Hepatocyte (in vitro differentiated cells): Measurements from ENCODE around the gene PROKR1. TPM values are rescaled to one million over a fixed set of nuclear protein-coding genes. Genes with fewer than 3 reads are reported as not detected.
A peak's percentile ranks its signal among the peaks of the same experiment; 100 is the strongest.
"Not testable (repeated sequence)": the region's sequence is repeated elsewhere in the genome, so short reads cannot be mapped to it uniquely, and the experiment has no call there.

Experiments used
- DNase-seq: peaks from one replicate; pipeline ENCODE4 v3.0.0-alpha.2; 2016; ENCODE audit warnings: low spot score
- H2AFZ ChIP-seq: fragments of 200-600 bp; sonication (generic); 2 replicates; pipeline ENCODE4 v1.6.0; 2016; ENCODE audit warnings: antibody characterized with exemption, mild to moderate bottlenecking
- H3K27ac ChIP-seq: fragments of 200-600 bp; sonication (generic); 2 replicates; pipeline ENCODE4 v1.5.1; 2016; ENCODE audit warnings: mild to moderate bottlenecking
- H3K27me3 ChIP-seq: fragments of 200-600 bp; sonication (generic); 2 replicates; pipeline ENCODE4 v1.6.1; 2016
- H3K36me3 ChIP-seq: fragments of 200-600 bp; sonication (generic); replicated peaks from 2 replicates; pipeline ENCODE4 v1.5.1; 2016; ENCODE audit warnings: low read depth; ENCODE audit not compliant: insufficient read depth
- H3K4me1 ChIP-seq: fragments of 200-600 bp; sonication (generic); 2 replicates; pipeline ENCODE4 v1.5.1; 2016; ENCODE audit warnings: mild to moderate bottlenecking, moderate library complexity; ENCODE audit not compliant: insufficient read depth
- H3K4me2 ChIP-seq: fragments of 200-600 bp; sonication (generic); 2 replicates; pipeline ENCODE4 v1.6.0; 2016
- H3K4me3 ChIP-seq: fragments of 200-600 bp; sonication (generic); 2 replicates; pipeline ENCODE4 v1.5.1; 2016; ENCODE audit warnings: mild to moderate bottlenecking
- H3K79me2 ChIP-seq: fragments of 200-600 bp; sonication (generic); 2 replicates; pipeline ENCODE4 v1.6.0; 2017; ENCODE audit warnings: mild to moderate bottlenecking
- H3K9me2 ChIP-seq: fragments of 200-600 bp; sonication (generic); replicated peaks from 2 replicates; pipeline ENCODE4 v1.6.0; 2017; ENCODE audit warnings: mild to moderate bottlenecking; ENCODE audit not compliant: insufficient read depth
- H3K9me3 ChIP-seq: fragments of 200-600 bp; sonication (generic); 2 replicates; pipeline ENCODE4 v1.5.1; 2016; ENCODE audit warnings: low read depth, mild to moderate bottlenecking
- H4K20me1 ChIP-seq: fragments of 200-600 bp; sonication (generic); 2 replicates; pipeline ENCODE4 v1.6.0; 2016; ENCODE audit warnings: mild to moderate bottlenecking; ENCODE audit not compliant: insufficient read depth, poor library complexity, severe bottlenecking
- CTCF ChIP-seq: fragments of 200-600 bp; sonication (generic); IDR thresholded peaks from 2 replicates; pipeline ENCODE4 v1.5.1; 2016; ENCODE audit warnings: antibody characterized with exemption, mild to moderate bottlenecking; ENCODE audit not compliant: poor library complexity
- EZH2 ChIP-seq: fragments of 200-600 bp; sonication (generic); IDR thresholded peaks from 2 replicates; pipeline ENCODE4 v1.6.1; 2016; ENCODE audit warnings: antibody characterized with exemption, mild to moderate bottlenecking, borderline replicate concordance
- EZH2phosphoT487 ChIP-seq: fragments of 200-600 bp; sonication (generic); IDR thresholded peaks from one replicate; pipeline ENCODE4 v1.6.1; 2018; ENCODE audit warnings: antibody characterized with exemption, mild to moderate bottlenecking, low read depth, moderate library complexity; ENCODE audit not compliant: unreplicated experiment, severe bottlenecking
- WGBS: methylation state at CpG from one replicate; pipeline ENCODE4 v1.1.6; 2016; ENCODE audit warnings: low lambda C conversion rate; ENCODE audit errors: missing lambda C conversion rate; 5-methylcytosine and 5-hydroxymethylcytosine counted together
- polyA plus RNA-seq: library from polyadenylated mRNA; unstranded; fragments of >200 nt; fragmentation: Nextera tagmentation; extraction: Ambion mirVana; gene quantifications from 2 replicates; pipeline ENCODE4 v1.2.1, GENCODE V29; 2016
- total RNA-seq: library from RNA; depleted of rRNA; stranded (reverse); fragments of >200 nt; gene quantifications from 2 replicates; pipeline ENCODE4 v1.2.3, GENCODE V29; 2014

Gene PROKR1
- total RNA-seq (0.20 TPM in 1 of 2 replicates, not detected in the other), polyA plus RNA-seq (not detected in 2 replicates)

- TF ChIP-seq EZH2 (peak; percentile 81), EZH2phosphoT487 (peak; percentile 68), CTCF (no peak)
- peaks cover 8% of the 10 kb centered on the region for H3K4me1 ChIP-seq
- no peaks in the 10 kb centered on the region for H3K79me2 ChIP-seq
- no peaks in the 10 kb centered on the region for H4K20me1 ChIP-seq
- peak within 1 kb of the TSS; percentile 99 for H3K4me2 ChIP-seq
- no peak within 1 kb of the TSS for H3K27ac ChIP-seq
- H3K36me3 ChIP-seq = no peaks in the 10 kb centered on the region
- peak within 1 kb of the TSS; percentile 60 for H3K4me3 ChIP-seq
- H3K27me3 ChIP-seq = peaks cover 73% of the 10 kb centered on the region
- no peaks in the 10 kb centered on the region for H3K9me2 ChIP-seq
- H2AFZ ChIP-seq = peak within 1 kb of the TSS; percentile 60
- peak; percentile 65 for DNase-seq
- no peaks in the 10 kb centered on the region for H3K9me3 ChIP-seq
- WGBS = 2% methylated on average over 62 of the region's 86 CpGs
These were observed at the start of gene PROKR1 for GRCh38 chr2:68643011-68643873. PROKR1 (plus strand) TSS chr2:68643579; CDS start chr2:68645822, 2,243 bp downstream.

GRCh38 chr2:68594041-68594440, 49.3 kb upstream of the PROKR1 start:
- Histone ChIP-seq H4K20me1 (no peaks in the 10 kb centered on the region), H3K27ac (no peak overlapping the region), H2AFZ (no peak overlapping the region), H3K79me2 (no peaks in the 10 kb centered on the region), H3K36me3 (no peaks in the 10 kb centered on the region), H3K4me2 (no peak overlapping the region), H3K4me3 (no peak overlapping the region), H3K9me3 (no peaks in the 10 kb centered on the region), H3K27me3 (no peaks in the 10 kb centered on the region), H3K4me1 (peaks cover 14% of the 10 kb centered on the region), H3K9me2 (no peaks in the 10 kb centered on the region)
- TF ChIP-seq EZH2phosphoT487 = no peak
- no peak for TF ChIP-seq CTCF
- TF ChIP-seq EZH2 = no peak
- WGBS = 96% methylated on average over 1 of the region's 1 CpG
- no peak for DNase-seq

- DNase-seq = peak; percentile 39
- Histone ChIP-seq H3K4me2 (peak overlapping the region; percentile 9), H2AFZ (no peak overlapping the region), H3K9me2 (no peaks in the 10 kb centered on the region), H3K27ac (no peak overlapping the region), H3K36me3 (no peaks in the 10 kb centered on the region), H4K20me1 (no peaks in the 10 kb centered on the region), H3K27me3 (no peaks in the 10 kb centered on the region), H3K9me3 (no peaks in the 10 kb centered on the region), H3K79me2 (no peaks in the 10 kb centered on the region), H3K4me3 (no peak overlapping the region), H3K4me1 (peaks cover 11% of the 10 kb centered on the region)
- WGBS = 43% methylated on average over 5 of the region's 5 CpGs
- TF ChIP-seq EZH2 (no peak), CTCF (peak; percentile 60)
These were observed 48.5 kb upstream of the PROKR1 start for GRCh38 chr2:68594674-68595492.

GRCh38 chr2:68595493-68595785, 47.9 kb upstream of the PROKR1 start:
- H3K4me2 ChIP-seq, DNase-seq, H4K20me1 ChIP-seq, H3K27ac ChIP-seq, H3K9me2 ChIP-seq, H3K79me2 ChIP-seq, H3K4me3 ChIP-seq, H3K9me3 ChIP-seq, H3K4me1 ChIP-seq, H3K27me3 ChIP-seq, H2AFZ ChIP-seq, H3K36me3 ChIP-seq: not testable (repeated sequence)
- WGBS = 78% methylated on average over 2 of the region's 2 CpGs

- H3K36me3 ChIP-seq, H3K9me2 ChIP-seq, H3K4me3 ChIP-seq, DNase-seq, H3K79me2 ChIP-seq, H2AFZ ChIP-seq, H3K9me3 ChIP-seq, H3K4me2 ChIP-seq, H3K4me1 ChIP-seq, H4K20me1 ChIP-seq, H3K27ac ChIP-seq, H3K27me3 ChIP-seq: not testable (repeated sequence)
- 92% methylated on average over 3 of the region's 3 CpGs for WGBS
These were observed 42.9 kb upstream of the PROKR1 start for GRCh38 chr2:68600495-68600894.
